ENCODE data around the gene ROS1.

The ROS1 gene

DNA sequence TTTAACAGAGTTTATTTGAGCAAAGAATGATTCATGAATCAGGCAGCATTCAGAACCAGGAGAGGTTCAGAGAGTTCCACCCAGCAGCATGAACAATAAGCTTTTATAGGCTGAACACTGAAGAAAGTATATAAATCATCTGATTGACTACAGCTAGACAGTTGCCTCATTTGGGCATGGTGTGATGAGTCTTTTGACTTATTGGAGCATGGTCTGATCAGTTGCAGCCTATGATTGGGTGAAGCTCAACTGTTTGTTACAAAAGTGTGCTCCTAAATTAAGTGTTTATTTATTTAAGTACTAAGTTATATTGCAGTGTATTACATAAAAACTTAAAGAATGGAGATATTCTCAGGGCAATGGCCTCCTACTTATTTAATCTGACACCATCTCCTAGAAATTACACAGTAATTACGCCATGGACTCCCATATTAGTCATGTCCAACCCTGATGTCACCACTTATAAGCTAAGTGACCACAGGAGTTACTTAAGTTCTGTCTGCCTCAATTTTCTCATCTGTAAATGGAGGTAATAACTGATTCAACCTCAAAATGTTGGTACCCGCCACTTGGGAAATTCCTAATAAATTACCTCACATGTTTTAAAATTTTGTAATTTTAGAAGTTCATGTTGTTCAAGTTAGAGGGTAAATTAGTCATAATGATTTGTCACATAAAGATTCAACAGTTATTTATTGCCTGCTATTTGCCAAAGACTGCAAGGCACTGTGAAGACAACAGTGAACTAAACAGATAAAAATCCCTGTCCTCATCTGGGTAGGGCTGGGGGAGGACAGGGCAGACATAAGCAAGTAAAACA, 15.2 kb upstream of the ROS1 start:
- DNase-seq = no peak

DNA sequence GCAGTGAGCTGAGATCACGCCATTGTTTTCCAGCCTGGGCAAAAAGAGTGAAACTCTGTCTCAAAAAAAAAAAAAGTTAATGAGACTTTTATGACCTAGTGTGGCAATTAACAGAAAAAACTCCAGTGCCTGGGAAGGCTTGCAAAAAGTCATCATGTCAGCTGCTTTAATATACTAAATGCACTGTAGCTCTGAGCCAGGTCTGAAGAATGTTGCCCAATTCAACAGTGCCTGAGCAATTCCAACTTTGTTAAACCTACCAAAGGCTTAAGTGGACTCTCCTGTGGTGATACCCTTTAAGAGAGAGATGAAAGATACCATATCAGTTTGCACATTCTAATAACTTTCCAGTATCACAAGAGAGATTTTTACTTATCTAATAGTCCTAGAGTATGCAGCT, 6.5 kb upstream of the ROS1 start:
- no peak for DNase-seq

- DNase-seq = no peak
Measured at GRCh38 chr6:117423754-117424153, 2.0 kb downstream of the ROS1 start.

- no peak for DNase-seq
Measured at GRCh38 chr6:117418320-117418719, 7.4 kb downstream of the ROS1 start.

DNA sequence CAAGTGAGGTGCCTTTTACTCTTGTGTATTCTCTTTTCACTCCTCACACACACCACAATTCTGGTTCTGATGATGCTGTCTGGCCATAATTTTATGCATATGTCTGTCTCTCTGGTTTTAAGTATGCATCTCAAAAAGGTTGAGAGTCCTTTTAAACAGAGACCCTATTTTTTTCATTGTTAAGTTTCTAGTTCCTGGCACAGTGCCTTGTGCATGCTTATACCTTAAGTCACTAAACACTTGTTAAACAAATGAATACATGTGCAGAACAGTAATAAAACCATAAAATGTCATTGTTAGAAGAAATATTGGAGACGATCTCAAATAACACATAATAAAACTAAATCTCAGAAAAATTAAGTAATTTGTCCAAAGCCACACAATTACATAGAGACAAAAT, 7.9 kb downstream of the ROS1 start:
- no peak for DNase-seq

- DNase-seq = no peak
Measured at GRCh38 chr6:117414770-117415169, 11.0 kb downstream of the ROS1 start.

DNA sequence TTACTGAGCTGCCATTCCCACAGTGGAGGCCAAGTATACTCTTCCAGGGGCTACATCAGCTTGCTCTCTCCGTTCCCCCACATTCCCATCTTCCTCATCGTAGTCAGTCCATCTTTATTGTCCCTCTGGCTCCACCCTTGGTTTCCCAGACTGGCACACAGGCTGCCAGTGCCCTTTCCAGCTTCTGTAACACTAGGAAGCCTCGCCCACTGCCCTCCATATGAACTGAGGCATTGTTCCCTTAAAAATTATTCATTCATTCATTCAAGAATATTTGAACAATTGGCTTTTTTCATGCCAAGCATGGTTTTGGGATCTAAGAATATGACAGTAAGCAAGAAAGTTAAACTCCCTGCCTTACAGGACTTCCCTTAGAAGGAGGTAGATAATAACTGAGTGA, 14.3 kb downstream of the ROS1 start:
- DNase-seq = no peak

- DNase-seq = no peak
Measured at GRCh38 chr6:117409863-117410262, 15.9 kb downstream of the ROS1 start.

- no peak for DNase-seq
Measured at GRCh38 chr6:117409420-117409819, 16.3 kb downstream of the ROS1 start.

DNA sequence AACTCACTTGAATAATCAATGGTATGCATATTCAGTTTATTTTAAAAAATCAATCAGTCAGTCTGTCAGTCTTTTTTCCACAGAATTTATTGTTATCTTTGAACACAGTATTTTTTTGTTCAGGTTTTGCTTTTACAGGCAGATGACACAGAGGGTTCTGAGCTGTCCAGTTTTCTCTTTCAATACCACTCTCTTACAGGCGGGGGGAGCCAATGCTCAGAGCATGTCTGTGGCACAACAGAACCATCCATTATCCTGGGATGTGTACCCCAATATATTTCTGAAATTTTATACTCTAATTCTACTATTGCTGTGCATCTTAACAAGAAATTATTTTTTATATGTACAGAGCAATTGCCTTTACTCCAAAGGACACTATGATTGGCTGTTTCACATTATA, 21.2 kb downstream of the ROS1 start:
- DNase-seq = no peak

- DNase-seq = no peak
Measured at GRCh38 chr6:117401799-117402198, 23.9 kb downstream of the ROS1 start.

- no peak for DNase-seq
Measured at GRCh38 chr6:117399924-117400323, 25.8 kb downstream of the ROS1 start.

DNA sequence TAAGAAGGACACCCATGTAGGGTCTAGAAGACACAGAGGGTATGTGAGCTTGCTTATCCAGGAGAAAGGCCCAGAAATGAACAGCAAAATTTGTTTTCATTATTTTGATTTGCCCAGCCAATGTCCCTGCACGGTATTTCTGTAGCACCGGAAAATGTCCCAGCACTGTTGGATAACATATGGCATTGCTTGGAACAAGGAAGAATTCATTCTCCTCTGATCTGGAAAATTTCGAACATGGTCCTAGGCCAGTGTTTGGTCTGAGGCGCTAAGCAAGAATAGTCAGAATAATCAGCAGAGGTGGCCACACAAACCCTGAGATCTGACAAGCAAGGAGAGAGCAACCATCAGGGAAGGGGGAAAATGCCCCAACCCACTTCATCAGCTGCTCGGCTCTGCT, 26.6 kb downstream of the ROS1 start:
- DNase-seq = no peak

DNA sequence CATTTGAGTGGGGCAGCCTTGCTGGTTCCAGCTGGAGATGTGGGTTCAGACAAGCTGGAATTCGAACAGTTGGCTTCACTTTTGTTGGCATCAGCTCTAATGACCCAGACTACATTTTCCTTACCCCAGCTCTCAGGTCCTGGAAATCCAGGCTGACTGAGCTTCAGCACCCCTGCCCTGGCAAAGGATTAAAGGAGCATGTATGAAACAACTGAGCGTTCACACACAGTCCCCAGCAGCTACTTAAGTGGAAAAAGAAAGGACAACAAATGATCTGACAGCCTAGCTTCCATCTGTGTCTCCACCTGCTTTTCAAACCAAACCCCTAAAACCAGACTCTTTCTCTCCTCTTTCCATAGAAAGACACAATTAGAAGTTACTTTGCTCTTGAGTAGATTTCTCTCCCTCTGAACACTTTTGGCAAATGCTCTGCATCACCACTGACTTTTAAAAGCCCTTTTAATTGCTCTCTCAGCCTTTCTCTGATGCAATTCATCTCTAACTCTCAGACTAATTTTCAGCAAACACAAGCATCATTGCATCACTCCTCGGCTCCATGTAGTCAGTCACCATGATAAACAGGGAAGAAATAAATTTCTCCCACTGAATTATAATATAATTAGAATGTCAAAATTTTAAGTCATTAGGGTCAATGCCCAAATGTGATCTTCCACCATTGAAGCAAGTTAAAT, 28.1 kb downstream of the ROS1 start:
- no peak for DNase-seq

- DNase-seq = no peak
Measured at GRCh38 chr6:117396228-117396627, 29.5 kb downstream of the ROS1 start.

DNA sequence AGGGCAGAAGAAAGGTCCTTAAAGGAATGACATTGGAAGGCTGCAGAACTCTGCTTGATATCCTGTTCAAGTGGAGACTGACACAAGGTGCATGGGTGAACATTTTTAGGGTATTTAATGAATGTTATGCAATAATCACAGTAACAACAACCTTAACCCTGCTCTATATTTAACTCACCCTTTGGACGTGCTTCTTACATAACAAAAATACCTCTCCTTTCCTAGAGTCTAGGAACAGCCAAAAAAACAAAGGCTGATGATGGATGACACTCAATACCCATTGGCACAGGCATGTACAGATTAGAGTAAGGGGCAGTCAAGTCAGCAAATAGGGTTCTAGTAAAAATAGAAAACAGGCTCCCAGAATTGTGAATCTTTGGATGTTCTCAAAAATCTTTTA, 30.6 kb downstream of the ROS1 start:
- no peak for DNase-seq

- DNase-seq = no peak
Measured at GRCh38 chr6:117393045-117393444, 32.7 kb downstream of the ROS1 start.

GRCh38 chr6:117391874-117392583, 33.7 kb downstream of the ROS1 start:
- DNase-seq = no peak

GRCh38 chr6:117389227-117390057, 36.3 kb downstream of the ROS1 start:
- no peak for DNase-seq

- DNase-seq = no peak
Measured at GRCh38 chr6:117387454-117387974, 38.2 kb downstream of the ROS1 start.

- DNase-seq = no peak
Measured at GRCh38 chr6:117384659-117385058, 41.1 kb downstream of the ROS1 start.

- DNase-seq = no peak
Measured at GRCh38 chr6:117381749-117382148, 44.0 kb downstream of the ROS1 start.

GRCh38 chr6:117380298-117380697, 45.4 kb downstream of the ROS1 start:
- no peak for DNase-seq

Data from stimulated activated CD4-positive, alpha-beta T cell treated with anti-CD3 and anti-CD28 coated beads, Interleukin-4, amount 100 ng/mL, for 4 hours (primary cell).